Mammary epithelial cell (primary cell): Measurements from ENCODE around the gene COG5.

Source experiments
- EZH2 ChIP-seq: IDR thresholded peaks from 2 replicates; pipeline ENCODE4 v1.6.1; 2012; ENCODE audit warnings: low read length, inconsistent platforms, borderline replicate concordance
- TF ChIP-seq, protein P1 (sequence below), 2 donors: IDR thresholded peaks in 1 of 2; conservative IDR thresholded peaks in 1 of 2; 2 replicates each; pipeline ENCODE4 v1.5.1; 2011 to 2012; ENCODE audit warnings: inconsistent platforms in 2 of 2, low read length in 2 of 2, mild to moderate bottlenecking in 2 of 2, control low read depth in 1 of 2, low read depth in 1 of 2; ENCODE audit not compliant: insufficient read depth in 1 of 2; ENCODE audit errors: extremely low read depth in 1 of 2

GRCh38 chr7:107505997-107506673 lies 57.6 kb downstream of the COG5 start:
- TF ChIP-seq, protein P1, sequence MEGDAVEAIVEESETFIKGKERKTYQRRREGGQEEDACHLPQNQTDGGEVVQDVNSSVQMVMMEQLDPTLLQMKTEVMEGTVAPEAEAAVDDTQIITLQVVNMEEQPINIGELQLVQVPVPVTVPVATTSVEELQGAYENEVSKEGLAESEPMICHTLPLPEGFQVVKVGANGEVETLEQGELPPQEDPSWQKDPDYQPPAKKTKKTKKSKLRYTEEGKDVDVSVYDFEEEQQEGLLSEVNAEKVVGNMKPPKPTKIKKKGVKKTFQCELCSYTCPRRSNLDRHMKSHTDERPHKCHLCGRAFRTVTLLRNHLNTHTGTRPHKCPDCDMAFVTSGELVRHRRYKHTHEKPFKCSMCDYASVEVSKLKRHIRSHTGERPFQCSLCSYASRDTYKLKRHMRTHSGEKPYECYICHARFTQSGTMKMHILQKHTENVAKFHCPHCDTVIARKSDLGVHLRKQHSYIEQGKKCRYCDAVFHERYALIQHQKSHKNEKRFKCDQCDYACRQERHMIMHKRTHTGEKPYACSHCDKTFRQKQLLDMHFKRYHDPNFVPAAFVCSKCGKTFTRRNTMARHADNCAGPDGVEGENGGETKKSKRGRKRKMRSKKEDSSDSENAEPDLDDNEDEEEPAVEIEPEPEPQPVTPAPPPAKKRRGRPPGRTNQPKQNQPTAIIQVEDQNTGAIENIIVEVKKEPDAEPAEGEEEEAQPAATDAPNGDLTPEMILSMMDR (conservative IDR thresholded peaks at IDR 0.05 in 1 of 2, IDR thresholded peaks at IDR 0.05 in 1 of 2; ENCODE audit: extremely low read depth in 1 of 2, insufficient read depth in 1 of 2, low read depth in 1 of 2, low read length in 2 of 2), result no peak
- TF ChIP-seq EZH2, result no peak
